ENCODE data around the gene DNAAF6.

The DNAAF6 gene

GRCh38 chrX:107288676-107289075 lies 82.3 kb downstream of the DNAAF6 start:
- no peak for DNase-seq
- intact Hi-C loops (cut with DNase I) = no loop called here

GRCh38 chrX:107290019-107290418 lies 83.6 kb downstream of the DNAAF6 start:
- DNase-seq = no peak
- intact Hi-C loops (cut with DNase I) = no loop called here

GRCh38 chrX:107293056-107293455 lies 86.6 kb downstream of the DNAAF6 start:
- intact Hi-C loops (cut with DNase I) = no loop called here

More at GRCh38 chrX:107293056-107293455, 86.6 kb downstream of the DNAAF6 start:
- DNase-seq = no peak

Measured in head of caudate nucleus (tissue), 42 donors.